ENCODE measurements around the gene TRIO.

Gene TRIO

DNA sequence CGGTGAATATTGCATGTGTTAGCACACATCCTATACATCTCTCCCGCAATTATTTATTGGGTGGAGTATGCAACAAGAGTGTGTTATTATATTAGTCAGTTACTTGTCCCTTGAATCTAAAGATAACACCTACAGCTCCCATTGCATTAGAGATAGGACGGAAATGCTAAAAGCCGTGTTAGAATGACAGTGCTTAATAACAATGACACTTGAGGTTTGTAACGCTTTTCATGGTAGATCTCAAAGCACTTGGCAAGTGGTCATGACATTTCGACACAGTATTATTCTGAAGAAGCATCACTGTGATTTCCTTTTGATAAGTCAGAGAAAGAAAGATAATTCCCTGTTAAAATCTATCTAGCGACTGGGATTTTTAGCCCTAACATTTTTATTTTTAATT lies 33.4 kb upstream of the TRIO start:
- peaks cover 35% of the 10 kb centered on the region for H3K4me1 ChIP-seq (ENCODE audit: control insufficient read depth, low read length)
- no peaks in the 10 kb centered on the region for H3F3A ChIP-seq (ENCODE audit: control insufficient read depth, insufficient read depth)
- no peaks in the 10 kb centered on the region for H3K9me2 ChIP-seq (replicated peaks; ENCODE audit: control insufficient read depth, low read length)
- no peaks in the 10 kb centered on the region for H3K36me3 ChIP-seq (ENCODE audit: control insufficient read depth, low read length)
- no peak overlapping the region for H3K27ac ChIP-seq (ENCODE audit: low read depth, low read length)
- no peak for TF ChIP-seq EZH2phosphoT487 (IDR thresholded peaks at IDR 0.05; ENCODE audit: borderline replicate concordance, low read length)
- TF ChIP-seq, protein P1, sequence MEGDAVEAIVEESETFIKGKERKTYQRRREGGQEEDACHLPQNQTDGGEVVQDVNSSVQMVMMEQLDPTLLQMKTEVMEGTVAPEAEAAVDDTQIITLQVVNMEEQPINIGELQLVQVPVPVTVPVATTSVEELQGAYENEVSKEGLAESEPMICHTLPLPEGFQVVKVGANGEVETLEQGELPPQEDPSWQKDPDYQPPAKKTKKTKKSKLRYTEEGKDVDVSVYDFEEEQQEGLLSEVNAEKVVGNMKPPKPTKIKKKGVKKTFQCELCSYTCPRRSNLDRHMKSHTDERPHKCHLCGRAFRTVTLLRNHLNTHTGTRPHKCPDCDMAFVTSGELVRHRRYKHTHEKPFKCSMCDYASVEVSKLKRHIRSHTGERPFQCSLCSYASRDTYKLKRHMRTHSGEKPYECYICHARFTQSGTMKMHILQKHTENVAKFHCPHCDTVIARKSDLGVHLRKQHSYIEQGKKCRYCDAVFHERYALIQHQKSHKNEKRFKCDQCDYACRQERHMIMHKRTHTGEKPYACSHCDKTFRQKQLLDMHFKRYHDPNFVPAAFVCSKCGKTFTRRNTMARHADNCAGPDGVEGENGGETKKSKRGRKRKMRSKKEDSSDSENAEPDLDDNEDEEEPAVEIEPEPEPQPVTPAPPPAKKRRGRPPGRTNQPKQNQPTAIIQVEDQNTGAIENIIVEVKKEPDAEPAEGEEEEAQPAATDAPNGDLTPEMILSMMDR (IDR thresholded peaks at IDR 0.05; ENCODE audit: low read depth, low read length, poor library complexity, severe bottlenecking) = no peak
- H3K79me2 ChIP-seq (ENCODE audit: control insufficient read depth, low read length) = no peaks in the 10 kb centered on the region
- no peak overlapping the region for H3K4me3 ChIP-seq (ENCODE audit: low read length)
- no peaks in the 10 kb centered on the region for H4K20me1 ChIP-seq (ENCODE audit: control insufficient read depth, insufficient read depth, low read depth, low read length)
- H3K4me2 ChIP-seq (ENCODE audit: low read length) = no peak overlapping the region
- no peaks in the 10 kb centered on the region for H3K9me3 ChIP-seq (ENCODE audit: control insufficient read depth, insufficient read depth, low read length)
- H3K27me3 ChIP-seq (ENCODE audit: control insufficient read depth, low read length) = peaks cover 23% of the 10 kb centered on the region

DNA sequence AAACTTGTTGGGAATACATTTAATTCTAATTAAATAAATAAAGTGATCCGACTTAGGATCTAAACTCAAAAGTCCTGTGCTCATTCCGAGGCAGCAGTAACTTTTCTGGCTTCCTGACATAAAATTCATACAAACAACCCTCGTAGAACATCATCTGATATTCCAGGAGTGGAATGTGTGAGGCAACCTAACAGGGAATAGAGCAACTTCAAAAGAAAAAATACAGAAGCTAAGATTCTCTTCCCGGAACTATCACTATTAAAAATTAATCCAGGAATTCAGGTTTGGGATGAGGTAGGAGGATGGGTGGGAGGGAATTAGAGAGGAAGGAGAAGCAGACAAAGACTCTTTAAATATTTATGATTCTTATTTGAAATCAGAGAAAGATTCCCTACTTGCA lies 32.9 kb upstream of the TRIO start:
- TF ChIP-seq EZH2phosphoT487 (IDR thresholded peaks at IDR 0.05; ENCODE audit: borderline replicate concordance, low read length) = no peak
- TF ChIP-seq, protein P1 (IDR thresholded peaks at IDR 0.05; ENCODE audit: low read depth, low read length, poor library complexity, severe bottlenecking) = no peak

DNA sequence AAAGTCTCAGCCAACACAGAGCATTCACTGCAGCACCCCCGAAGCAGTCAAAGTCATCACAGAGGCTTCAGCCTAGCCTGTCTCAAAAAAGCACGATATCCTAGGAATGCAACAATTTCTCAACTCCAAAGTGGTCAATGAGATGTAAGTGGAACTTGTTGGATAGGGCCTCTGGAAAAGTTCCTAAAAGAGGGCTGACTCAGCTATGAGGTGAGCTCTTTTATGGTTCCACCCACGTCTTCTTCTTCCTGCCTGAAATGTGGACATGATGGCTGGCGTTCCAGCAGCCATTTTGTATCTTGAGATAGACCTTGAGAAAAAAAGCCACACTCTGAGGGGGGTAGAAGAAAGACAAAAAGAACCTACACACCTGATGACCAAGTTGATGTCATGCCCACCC lies 32.5 kb upstream of the TRIO start:
- Histone ChIP-seq H3K4me1 (ENCODE audit: control insufficient read depth, low read length) (peaks cover 34% of the 10 kb centered on the region), H3K36me3 (ENCODE audit: control insufficient read depth, low read length) (no peaks in the 10 kb centered on the region), H3K9me3 (ENCODE audit: control insufficient read depth, insufficient read depth, low read length) (no peaks in the 10 kb centered on the region), H3F3A (ENCODE audit: control insufficient read depth, insufficient read depth) (no peaks in the 10 kb centered on the region), H3K79me2 (ENCODE audit: control insufficient read depth, low read length) (no peaks in the 10 kb centered on the region), H3K27me3 (ENCODE audit: control insufficient read depth, low read length) (peaks cover 25% of the 10 kb centered on the region), H3K27ac (ENCODE audit: low read depth, low read length) (no peak overlapping the region), H3K4me2 (ENCODE audit: low read length) (no peak overlapping the region), H3K9me2 (replicated peaks; ENCODE audit: control insufficient read depth, low read length) (no peaks in the 10 kb centered on the region), H4K20me1 (ENCODE audit: control insufficient read depth, insufficient read depth, low read depth, low read length) (no peaks in the 10 kb centered on the region), H3K4me3 (ENCODE audit: low read length) (no peak overlapping the region)
- TF ChIP-seq, protein P1 (IDR thresholded peaks at IDR 0.05; ENCODE audit: low read depth, low read length, poor library complexity, severe bottlenecking) = no peak
- TF ChIP-seq EZH2phosphoT487 (IDR thresholded peaks at IDR 0.05; ENCODE audit: borderline replicate concordance, low read length) = no peak

More for the DNA sequence above, 32.9 kb upstream of the TRIO start:
- H3F3A ChIP-seq (ENCODE audit: control insufficient read depth, insufficient read depth) = no peaks in the 10 kb centered on the region
- H4K20me1 ChIP-seq (ENCODE audit: control insufficient read depth, insufficient read depth, low read depth, low read length) = no peaks in the 10 kb centered on the region
- H3K4me3 ChIP-seq (ENCODE audit: low read length) = no peak overlapping the region
- no peaks in the 10 kb centered on the region for H3K9me2 ChIP-seq (replicated peaks; ENCODE audit: control insufficient read depth, low read length)
- H3K4me2 ChIP-seq (ENCODE audit: low read length) = no peak overlapping the region
- no peaks in the 10 kb centered on the region for H3K36me3 ChIP-seq (ENCODE audit: control insufficient read depth, low read length)
- peaks cover 35% of the 10 kb centered on the region for H3K4me1 ChIP-seq (ENCODE audit: control insufficient read depth, low read length)
- H3K27me3 ChIP-seq (ENCODE audit: control insufficient read depth, low read length) = peaks cover 23% of the 10 kb centered on the region
- H3K27ac ChIP-seq (ENCODE audit: low read depth, low read length) = no peak overlapping the region
- no peaks in the 10 kb centered on the region for H3K79me2 ChIP-seq (ENCODE audit: control insufficient read depth, low read length)
- H3K9me3 ChIP-seq (ENCODE audit: control insufficient read depth, insufficient read depth, low read length) = no peaks in the 10 kb centered on the region
